ENCODE results near the gene NBL1. TPM values are rescaled to one million over a fixed set of nuclear protein-coding genes. Genes with fewer than 3 reads are reported as not detected.

NBL1 gene
- total and polyA plus RNA-seq, 5 experiments from 2014 or later: 7.7 to 19.3 (median 14.0) TPM

DNA sequence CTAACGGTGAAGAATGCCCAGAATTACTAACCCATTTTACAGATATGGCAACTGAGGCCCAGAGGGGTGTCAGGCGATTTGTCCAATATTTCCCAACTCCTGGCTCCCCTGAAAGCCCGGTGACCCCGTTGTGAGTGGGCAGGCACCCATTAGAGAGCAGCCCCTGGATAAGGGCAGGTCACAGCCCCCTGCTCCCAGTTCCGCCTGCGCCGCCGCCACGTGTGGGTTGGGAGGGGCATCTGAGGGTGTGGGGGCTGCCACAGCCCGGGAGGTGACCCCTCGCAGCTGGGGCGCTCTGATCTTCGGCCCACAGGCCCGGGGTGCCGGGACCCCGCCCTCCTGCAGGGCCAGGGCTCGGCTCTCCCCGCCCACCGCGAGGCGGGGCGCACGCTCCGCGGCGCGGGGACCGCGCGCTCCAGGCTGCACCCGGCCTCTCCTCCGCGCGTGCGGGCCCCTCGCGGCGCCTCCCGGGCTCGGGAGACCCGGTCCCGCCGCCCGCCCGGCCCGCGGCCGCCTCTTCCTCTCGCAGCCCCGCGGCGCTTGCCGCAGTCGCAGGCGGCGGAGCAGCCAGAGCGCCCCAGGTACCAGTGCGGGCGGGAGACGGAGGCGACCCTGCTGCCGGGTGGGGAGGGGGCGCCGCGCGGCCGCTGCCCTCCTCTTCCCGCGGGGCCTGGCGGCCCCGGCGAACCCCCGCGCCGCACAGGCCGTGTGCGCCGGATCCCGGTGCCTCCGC is 20.5 kb downstream of the NBL1 start, which contains the start of gene HTR6:
HTR6 (plus strand) TSS at position 423 of the 733 bp plus-strand sequence. CDS start 879 bp downstream, outside the sequence.
- peak within 1 kb of the TSS; percentile 52 to 85 (median 68) for H3K4me3 Mint-ChIP-seq
- H3K9me3 Mint-ChIP-seq: no peaks in the 10 kb centered on the region
- POLR2A ChIA-PET: no interaction called here
- DNase-seq (peak in 1 of 10 donors; percentile 27), ATAC-seq (peak; percentile 52 to 69)
- H3K4me1 Mint-ChIP-seq: peaks cover 15 to 28% (median 19%) of the 10 kb centered on the region in 4 donors
- H3K36me3 Mint-ChIP-seq: peaks cover 0 to 2% (median 0%) of the 10 kb centered on the region in 3 donors
- H3K27me3 Mint-ChIP-seq: peaks cover 4 to 75% (median 25%) of the 10 kb centered on the region in 5 donors
- H3K27ac Mint-ChIP-seq: no peak within 1 kb of the TSS

- H3K4me1 Mint-ChIP-seq: peaks cover 13 to 25% (median 18%) of the 10 kb centered on the region in 4 donors
- no peaks in the 10 kb centered on the region for H3K9me3 Mint-ChIP-seq
- peaks cover 0 to 2% (median 0%) of the 10 kb centered on the region in 3 donors for H3K36me3 Mint-ChIP-seq
- POLR2A ChIA-PET: no interaction called here
- peaks cover 6 to 75% (median 29%) of the 10 kb centered on the region in 5 donors for H3K27me3 Mint-ChIP-seq
- H3K27ac Mint-ChIP-seq: no peak overlapping the region
- peak overlapping the region; percentile 48 to 85 (median 66) for H3K4me3 Mint-ChIP-seq
- DNase-seq (no peak), ATAC-seq (peak in 1 of 2 donors; percentile 9)
Measured at GRCh38 chr1:19665186-19665495, 21.0 kb downstream of the NBL1 start.

- Mint-ChIP-seq H3K27me3 (peaks cover 7 to 73% (median 30%) of the 10 kb centered on the region in 5 donors), H3K4me3 (peak overlapping the region; percentile 62 to 85 (median 76)), H3K4me1 (peaks cover 13 to 25% (median 18%) of the 10 kb centered on the region in 4 donors), H3K36me3 (peaks cover 0 to 2% (median 0%) of the 10 kb centered on the region in 3 donors), H3K27ac (no peak overlapping the region), H3K9me3 (no peaks in the 10 kb centered on the region)
- POLR2A ChIA-PET: no interaction called here
- DNase-seq: no peak
- peak; percentile 31 to 37 for ATAC-seq
Measured at GRCh38 chr1:19665496-19666465, 21.7 kb downstream of the NBL1 start.

GRCh38 chr1:19668888-19669287 is 24.8 kb downstream of the NBL1 start:
- peaks cover 3 to 78% (median 33%) of the 10 kb centered on the region in 5 donors for H3K27me3 Mint-ChIP-seq
- POLR2A ChIA-PET: interaction anchor here (0.6 kb wide), 1 partner anchor 21 kb away, joined by 5 read pairs; no protein-coding TSS in a partner anchor
- H3K4me1 Mint-ChIP-seq: peaks cover 13 to 16% (median 15%) of the 10 kb centered on the region in 4 donors
- H3K4me3 Mint-ChIP-seq: no peak overlapping the region
- H3K27ac Mint-ChIP-seq: no peak overlapping the region
- DNase-seq: no peak
- peaks cover 0 to 2% (median 0%) of the 10 kb centered on the region in 3 donors for H3K36me3 Mint-ChIP-seq
- H3K9me3 Mint-ChIP-seq: no peaks in the 10 kb centered on the region
- ATAC-seq: no peak

- Mint-ChIP-seq H3K27ac (no peak overlapping the region), H3K4me3 (no peak overlapping the region), H3K36me3 (peaks cover 0 to 2% (median 0%) of the 10 kb centered on the region in 3 donors), H3K27me3 (peaks cover 3 to 84% (median 40%) of the 10 kb centered on the region in 5 donors), H3K9me3 (no peaks in the 10 kb centered on the region), H3K4me1 (peaks cover 5 to 12% (median 9%) of the 10 kb centered on the region in 4 donors)
- POLR2A ChIA-PET: no interaction called here
- DNase-seq: no peak
- no peak for ATAC-seq
Measured at GRCh38 chr1:19670787-19671186, 26.7 kb downstream of the NBL1 start.

- Mint-ChIP-seq H3K27ac (no peak overlapping the region), H3K36me3 (no peaks in the 10 kb centered on the region), H3K4me1 (peaks cover 0 to 4% (median 0%) of the 10 kb centered on the region in 4 donors), H3K27me3 (peaks cover 4 to 79% (median 29%) of the 10 kb centered on the region in 5 donors), H3K9me3 (no peaks in the 10 kb centered on the region), H3K4me3 (no peak overlapping the region)
- POLR2A ChIA-PET: no interaction called here
- no peak for ATAC-seq
- no peak for DNase-seq
Measured at GRCh38 chr1:19672237-19672636, 28.1 kb downstream of the NBL1 start.

DNA sequence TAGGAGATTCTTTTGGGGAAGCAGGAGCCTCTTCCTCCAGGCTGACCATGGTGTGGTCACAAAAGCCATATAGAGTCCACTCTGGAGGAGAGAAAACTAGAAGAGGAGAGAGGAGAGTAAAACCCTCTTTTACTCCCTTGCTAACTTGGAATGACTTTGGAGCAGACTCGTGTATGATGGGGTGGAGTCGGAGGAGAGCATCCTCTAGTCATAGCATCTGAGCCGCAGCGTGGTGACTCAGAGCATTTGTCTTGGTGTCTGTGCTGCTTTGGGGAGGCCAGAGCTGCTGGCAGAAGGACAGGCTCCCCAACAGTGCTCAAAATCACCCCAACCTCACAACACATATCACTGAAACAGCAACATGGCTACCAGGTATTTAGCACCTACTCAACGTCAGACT is 31.7 kb downstream of the NBL1 start:
- POLR2A ChIA-PET: no interaction called here
- ATAC-seq (no peak), DNase-seq (no peak)
- Mint-ChIP-seq H3K27me3 (peaks cover 2 to 45% (median 18%) of the 10 kb centered on the region in 5 donors), H3K4me3 (no peak overlapping the region), H3K9me3 (no peaks in the 10 kb centered on the region), H3K27ac (peak overlapping the region in 1 of 10 donors; percentile 60), H3K4me1 (peaks cover 0 to 3% (median 0%) of the 10 kb centered on the region in 4 donors), H3K36me3 (no peaks in the 10 kb centered on the region)

- peaks cover 0 to 3% (median 0%) of the 10 kb centered on the region in 4 donors for H3K4me1 Mint-ChIP-seq
- H3K27me3 Mint-ChIP-seq: peaks cover 2 to 41% (median 18%) of the 10 kb centered on the region in 5 donors
- no peak overlapping the region for H3K4me3 Mint-ChIP-seq
- DNase-seq (peak in 3 of 10 donors; percentile 25 to 59 (median 26)), ATAC-seq (peak in 1 of 2 donors; percentile 59)
- no peak overlapping the region for H3K27ac Mint-ChIP-seq
- POLR2A ChIA-PET: interaction anchor here (0.6 to 1.1 kb wide), 2 partner anchors 8 to 21 kb away, joined by 3 read pairs; no protein-coding TSS in a partner anchor
- H3K9me3 Mint-ChIP-seq: no peaks in the 10 kb centered on the region
- no peaks in the 10 kb centered on the region for H3K36me3 Mint-ChIP-seq
Measured at GRCh38 chr1:19676438-19676922, 32.4 kb downstream of the NBL1 start.

DNA sequence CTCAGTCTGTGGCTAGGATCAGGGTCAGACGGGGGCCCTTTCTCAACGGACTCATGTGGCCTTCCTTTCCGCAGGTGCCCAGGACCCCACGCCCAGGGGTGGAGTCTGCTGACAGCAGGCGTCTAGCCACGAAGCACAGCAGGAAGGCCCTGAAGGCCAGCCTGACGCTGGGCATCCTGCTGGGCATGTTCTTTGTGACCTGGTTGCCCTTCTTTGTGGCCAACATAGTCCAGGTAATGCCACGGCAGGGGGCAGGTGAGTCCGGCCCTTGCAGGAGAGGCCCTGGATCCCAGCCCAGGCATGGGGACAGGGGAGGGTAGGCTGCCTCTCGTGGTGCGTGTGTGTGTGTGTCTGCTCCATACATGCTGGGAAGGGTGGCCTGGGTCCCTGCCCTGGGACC is 34.4 kb downstream of the NBL1 start:
- POLR2A ChIA-PET: no interaction called here
- no peak overlapping the region for H3K4me3 Mint-ChIP-seq
- no peaks in the 10 kb centered on the region for H3K9me3 Mint-ChIP-seq
- ATAC-seq: no peak
- DNase-seq: no peak
- H3K27ac Mint-ChIP-seq: no peak overlapping the region
- peaks cover 0 to 3% (median 0%) of the 10 kb centered on the region in 4 donors for H3K4me1 Mint-ChIP-seq
- H3K36me3 Mint-ChIP-seq: peaks cover 0 to 3% (median 3%) of the 10 kb centered on the region in 3 donors
- peaks cover 2 to 29% (median 13%) of the 10 kb centered on the region in 5 donors for H3K27me3 Mint-ChIP-seq

- peaks cover 0 to 3% (median 0%) of the 10 kb centered on the region in 4 donors for H3K4me1 Mint-ChIP-seq
- DNase-seq: peak in 1 of 10 donors; percentile 54
- peaks cover 0 to 3% (median 3%) of the 10 kb centered on the region in 3 donors for H3K36me3 Mint-ChIP-seq
- no peak overlapping the region for H3K27ac Mint-ChIP-seq
- no peak overlapping the region for H3K4me3 Mint-ChIP-seq
- ATAC-seq: no peak
- no peaks in the 10 kb centered on the region for H3K9me3 Mint-ChIP-seq
- peaks cover 2 to 28% (median 13%) of the 10 kb centered on the region in 5 donors for H3K27me3 Mint-ChIP-seq
- POLR2A ChIA-PET: no interaction called here
Measured at GRCh38 chr1:19678931-19679453, 34.9 kb downstream of the NBL1 start.

DNA sequence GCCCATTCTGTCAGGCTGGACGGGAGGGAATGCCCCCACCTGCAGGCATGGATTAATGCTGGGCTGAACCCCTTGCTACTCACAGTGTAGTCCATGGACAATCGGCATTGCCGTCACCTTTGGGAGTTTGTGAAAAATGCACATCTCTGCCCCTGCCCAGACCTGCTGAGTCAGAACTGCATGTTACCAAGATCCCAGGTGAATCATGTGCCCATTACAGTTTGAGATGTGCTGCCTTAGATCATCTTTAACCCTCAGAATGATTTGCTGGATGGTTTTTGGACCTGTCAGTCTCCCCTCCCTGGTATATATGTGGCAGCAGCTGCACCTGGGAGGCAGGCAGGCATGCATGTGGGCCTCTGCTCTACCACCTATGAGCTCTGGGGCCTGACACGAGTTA is 35.6 kb downstream of the NBL1 start:
- Mint-ChIP-seq H3K27me3 (peaks cover 2 to 21% (median 11%) of the 10 kb centered on the region in 5 donors), H3K9me3 (no peaks in the 10 kb centered on the region), H3K27ac (no peak overlapping the region), H3K36me3 (peaks cover 0 to 3% (median 3%) of the 10 kb centered on the region in 3 donors), H3K4me3 (no peak overlapping the region), H3K4me1 (peaks cover 0 to 3% (median 0%) of the 10 kb centered on the region in 4 donors)
- DNase-seq: peak in 1 of 10 donors; percentile 34
- POLR2A ChIA-PET: no interaction called here
- ATAC-seq: no peak

DNA sequence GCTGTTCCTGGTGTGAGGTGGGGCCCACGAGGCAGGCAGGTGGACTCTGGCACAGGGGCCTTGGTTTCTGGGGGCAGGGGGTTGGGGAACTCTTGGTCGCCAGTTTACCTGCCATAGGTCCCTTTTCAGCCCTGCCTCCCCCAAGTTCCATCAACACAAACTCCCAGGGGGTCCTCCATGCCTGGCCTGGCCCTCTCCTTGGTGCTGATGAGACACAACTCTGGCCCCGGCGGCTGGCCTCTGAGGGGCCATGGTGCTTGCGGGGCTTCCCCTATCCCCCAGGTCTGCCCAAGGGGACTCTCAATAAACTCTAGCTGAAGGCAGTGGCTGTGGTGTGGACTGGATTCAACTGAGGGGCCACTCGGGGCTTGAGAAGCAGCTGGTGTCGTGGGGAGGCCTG is 36.5 kb downstream of the NBL1 start:
- Mint-ChIP-seq H3K9me3 (no peaks in the 10 kb centered on the region), H3K36me3 (peaks cover 0 to 3% (median 3%) of the 10 kb centered on the region in 3 donors), H3K4me1 (peaks cover 0 to 3% (median 0%) of the 10 kb centered on the region in 4 donors), H3K27me3 (peaks cover 1 to 11% (median 3%) of the 10 kb centered on the region in 5 donors), H3K4me3 (no peak overlapping the region), H3K27ac (no peak overlapping the region)
- POLR2A ChIA-PET: no interaction called here
- ATAC-seq (no peak), DNase-seq (peak in 1 of 10 donors; percentile 45)

Data from naive thymus-derived CD8-positive, alpha-beta T cell (primary cell).